ENCODE data around the gene DSN1.

DNA sequence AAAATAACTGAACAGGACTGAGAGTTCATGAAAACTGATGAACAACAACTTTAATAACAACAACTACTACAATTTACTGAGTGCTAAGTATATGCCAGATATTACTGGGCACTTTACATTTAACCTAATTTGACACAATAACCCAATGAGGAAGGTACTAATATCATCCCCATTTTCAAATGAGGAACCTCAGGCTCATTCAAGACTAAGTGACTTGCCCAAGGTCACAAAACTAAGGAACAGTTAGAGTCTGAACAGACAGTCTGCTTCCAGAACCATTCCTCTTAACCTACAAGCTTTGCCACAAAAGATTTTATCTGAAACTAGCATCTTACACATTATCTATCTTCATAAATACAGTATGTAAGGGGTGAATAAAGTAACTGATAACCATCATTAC is 17.1 kb downstream of the DSN1 start:
- TF ChIP-seq, protein P1, sequence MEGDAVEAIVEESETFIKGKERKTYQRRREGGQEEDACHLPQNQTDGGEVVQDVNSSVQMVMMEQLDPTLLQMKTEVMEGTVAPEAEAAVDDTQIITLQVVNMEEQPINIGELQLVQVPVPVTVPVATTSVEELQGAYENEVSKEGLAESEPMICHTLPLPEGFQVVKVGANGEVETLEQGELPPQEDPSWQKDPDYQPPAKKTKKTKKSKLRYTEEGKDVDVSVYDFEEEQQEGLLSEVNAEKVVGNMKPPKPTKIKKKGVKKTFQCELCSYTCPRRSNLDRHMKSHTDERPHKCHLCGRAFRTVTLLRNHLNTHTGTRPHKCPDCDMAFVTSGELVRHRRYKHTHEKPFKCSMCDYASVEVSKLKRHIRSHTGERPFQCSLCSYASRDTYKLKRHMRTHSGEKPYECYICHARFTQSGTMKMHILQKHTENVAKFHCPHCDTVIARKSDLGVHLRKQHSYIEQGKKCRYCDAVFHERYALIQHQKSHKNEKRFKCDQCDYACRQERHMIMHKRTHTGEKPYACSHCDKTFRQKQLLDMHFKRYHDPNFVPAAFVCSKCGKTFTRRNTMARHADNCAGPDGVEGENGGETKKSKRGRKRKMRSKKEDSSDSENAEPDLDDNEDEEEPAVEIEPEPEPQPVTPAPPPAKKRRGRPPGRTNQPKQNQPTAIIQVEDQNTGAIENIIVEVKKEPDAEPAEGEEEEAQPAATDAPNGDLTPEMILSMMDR (IDR thresholded peaks at IDR 0.05) = no peak
- no peak for TF ChIP-seq POLR2A (IDR thresholded peaks at IDR 0.05)

Data from vagina (tissue), 2 donors.